ENCODE data around the gene PATJ.

DNA sequence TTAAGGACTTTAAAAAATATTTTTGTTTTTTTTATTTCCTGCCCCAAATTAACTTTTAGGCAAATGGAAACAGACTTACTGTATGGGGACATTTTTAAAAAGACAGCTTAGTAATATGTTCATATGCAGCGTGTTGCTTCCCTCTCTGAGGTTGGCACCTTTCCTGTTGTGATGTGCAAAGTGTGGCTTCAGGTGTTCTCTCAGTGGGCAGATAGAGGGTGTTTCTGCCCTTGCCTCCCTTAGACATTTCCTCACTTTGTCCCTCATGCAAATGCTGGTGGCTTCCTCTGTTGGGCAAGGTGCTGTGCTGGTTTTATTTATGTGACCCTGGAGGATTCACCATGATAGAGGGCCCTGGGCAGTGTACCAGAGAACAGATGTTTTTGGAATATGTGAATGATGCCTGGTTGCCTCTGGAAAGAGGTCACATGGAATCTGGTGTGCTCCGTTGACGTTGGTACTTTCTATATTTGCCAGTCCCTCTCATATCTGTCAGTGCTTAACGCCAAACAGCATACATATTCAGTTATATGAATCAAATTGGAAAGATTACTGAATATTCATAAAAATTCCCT lies 123.5 kb downstream of the PATJ start:
- TF ChIP-seq CTCF (IDR thresholded peaks at IDR 0.05) (no peak), POLR2A (IDR thresholded peaks at IDR 0.05) (no peak), POLR2AphosphoS5 (IDR thresholded peaks at IDR 0.05) (no peak), EP300 (IDR thresholded peaks at IDR 0.05) (no peak)

All from stomach (tissue), 4 donors.